GM21515 (cell line): ENCODE measurements around the gene CPLX1.

ENCODE experiments used
- ATAC-seq: cut with Tn5 transposase; IDR thresholded peaks from one replicate; pipeline ENCODE4 v1.9.1; 2021; ENCODE audit not compliant: unreplicated experiment

Gene CPLX1

DNA sequence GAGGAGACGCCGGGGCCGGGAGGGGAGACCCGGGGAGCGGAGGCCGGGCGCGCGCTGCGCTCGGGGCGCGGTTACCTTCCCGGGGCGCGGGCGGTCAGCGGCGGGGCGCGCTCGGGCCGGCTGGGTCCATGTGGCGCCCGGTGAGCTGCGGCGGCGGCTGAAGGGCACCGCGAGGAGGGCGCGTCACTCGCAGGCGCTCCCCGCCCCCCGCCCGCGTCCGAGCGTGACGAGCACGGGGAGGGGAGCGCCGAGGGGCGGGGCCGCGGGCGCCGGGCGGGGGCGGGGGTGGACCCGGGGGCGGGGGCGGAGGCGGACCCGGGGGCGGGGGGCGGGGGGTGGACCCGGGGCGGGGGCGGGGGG lies at the start of gene CPLX1:
Gene CPLX1 (minus strand): TSS at position 159 of the 360 bp plus-strand sequence. CDS start 1,607 bp downstream, outside the sequence.
- no peak for ATAC-seq

DNA sequence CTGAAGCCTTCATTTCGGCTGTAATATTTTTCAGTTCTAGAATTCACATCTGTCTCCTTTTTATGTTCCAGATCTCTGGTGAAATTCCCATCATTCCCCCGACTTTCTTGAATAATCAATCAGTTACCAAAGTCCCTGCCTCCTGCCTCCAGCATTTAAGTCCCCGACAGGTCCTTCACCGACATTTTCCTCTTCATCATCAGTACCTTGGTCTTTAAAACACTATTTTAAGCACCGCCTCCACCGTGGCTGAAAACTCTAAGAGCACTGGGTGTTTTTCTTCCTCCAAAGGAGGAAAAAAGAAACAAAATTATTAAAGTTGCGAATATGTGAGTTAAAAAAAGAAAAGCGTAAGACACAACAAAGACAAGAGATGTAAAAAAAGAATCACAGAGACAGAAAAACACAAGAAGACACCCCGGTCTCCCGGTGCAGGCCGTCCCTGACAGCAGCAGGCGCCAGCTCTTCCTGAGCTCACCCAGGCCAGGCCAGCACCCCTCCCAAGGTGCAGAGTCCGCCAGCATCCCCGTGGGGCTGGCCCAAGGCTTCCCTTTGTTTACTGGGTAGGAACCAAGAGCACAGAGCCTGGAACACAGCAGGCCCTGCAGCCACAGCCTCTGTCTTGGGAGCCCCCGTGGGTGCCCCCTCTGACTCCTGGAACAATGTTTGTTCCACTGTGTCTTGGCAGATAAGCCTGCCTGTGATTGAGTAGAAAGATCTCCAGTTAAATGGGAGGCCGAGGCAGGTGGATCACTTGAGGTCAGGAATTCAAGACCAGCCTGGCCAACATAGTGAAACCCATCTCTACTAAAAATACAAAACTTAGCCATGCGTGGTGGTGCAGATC lies 49.3 kb upstream of the CPLX1 start:
- ATAC-seq = no peak

DNA sequence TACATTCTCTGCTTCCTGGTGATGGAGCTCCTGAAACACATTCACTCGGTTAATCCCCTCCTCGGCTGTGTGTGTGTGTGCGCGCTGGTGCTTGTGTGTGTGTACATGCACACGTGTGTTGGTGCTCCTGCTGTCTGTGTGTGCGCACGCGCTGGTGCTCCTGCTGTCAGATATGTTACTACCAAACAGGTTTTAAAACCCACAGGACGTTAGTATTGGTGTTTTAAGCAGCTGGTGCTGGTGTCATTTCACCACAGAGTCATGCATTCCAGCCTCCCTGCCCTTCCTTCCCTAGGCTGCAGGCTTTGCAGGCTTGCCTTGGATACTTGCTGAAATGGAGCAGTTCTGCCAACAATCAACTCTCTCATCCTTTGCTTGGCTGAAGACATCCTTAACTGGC lies 48.1 kb upstream of the CPLX1 start:
- ATAC-seq = no peak

DNA sequence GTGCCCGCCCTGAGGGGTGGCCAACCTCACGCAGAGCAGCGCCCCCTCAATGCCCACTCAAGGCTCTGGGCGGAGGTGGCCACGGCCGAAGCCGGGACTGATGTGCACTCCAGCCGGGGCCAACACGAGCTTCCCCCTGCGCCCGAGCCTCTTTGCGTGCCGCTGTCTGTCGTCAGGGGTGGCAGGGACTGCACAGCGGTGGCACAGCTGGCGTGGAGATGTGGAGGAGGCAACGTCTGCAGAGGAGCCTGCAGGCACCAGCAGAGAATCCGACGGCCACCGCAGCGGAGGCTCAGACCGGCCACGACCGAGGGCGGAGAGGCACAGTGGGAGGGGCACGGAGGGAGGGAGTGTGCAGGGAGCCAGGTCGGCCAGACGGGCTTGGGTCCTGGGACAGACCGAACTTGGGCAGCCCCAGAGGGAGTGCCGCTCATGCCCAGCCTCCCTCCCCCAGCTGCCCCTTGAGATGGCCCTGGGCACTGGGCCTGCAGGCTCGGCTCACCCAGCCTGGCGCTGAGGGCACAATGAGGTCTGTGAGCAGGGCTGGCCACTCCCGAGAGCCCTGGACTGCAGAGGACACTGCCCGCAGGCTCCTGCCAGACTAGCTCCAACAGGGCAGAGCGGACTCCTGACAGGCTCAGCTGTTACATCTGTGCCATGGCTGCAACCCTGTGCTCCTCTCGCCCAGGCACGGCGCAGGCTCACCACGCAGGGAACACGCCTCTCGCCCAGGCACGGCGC lies 46.5 kb upstream of the CPLX1 start:
- no peak for ATAC-seq

DNA sequence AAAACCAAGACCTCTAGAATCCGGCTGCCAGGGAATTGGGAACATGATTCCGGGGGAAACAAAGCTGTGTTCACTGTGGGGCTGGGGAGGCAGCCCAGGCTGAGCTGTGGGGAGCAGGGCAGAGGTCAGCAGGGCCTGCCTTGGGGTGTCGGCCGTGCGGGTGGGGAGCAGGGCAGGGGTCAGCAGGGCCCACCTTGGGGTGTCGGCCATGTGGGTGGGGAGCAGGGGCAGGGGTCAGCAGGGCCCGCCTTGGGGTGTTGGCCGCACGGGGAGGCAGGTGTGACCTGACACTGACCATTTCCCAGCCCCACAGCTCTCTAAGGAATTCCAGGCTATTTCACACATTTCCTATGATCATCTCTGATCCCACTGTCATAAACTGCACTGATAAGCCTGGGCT lies 45.6 kb upstream of the CPLX1 start:
- no peak for ATAC-seq

DNA sequence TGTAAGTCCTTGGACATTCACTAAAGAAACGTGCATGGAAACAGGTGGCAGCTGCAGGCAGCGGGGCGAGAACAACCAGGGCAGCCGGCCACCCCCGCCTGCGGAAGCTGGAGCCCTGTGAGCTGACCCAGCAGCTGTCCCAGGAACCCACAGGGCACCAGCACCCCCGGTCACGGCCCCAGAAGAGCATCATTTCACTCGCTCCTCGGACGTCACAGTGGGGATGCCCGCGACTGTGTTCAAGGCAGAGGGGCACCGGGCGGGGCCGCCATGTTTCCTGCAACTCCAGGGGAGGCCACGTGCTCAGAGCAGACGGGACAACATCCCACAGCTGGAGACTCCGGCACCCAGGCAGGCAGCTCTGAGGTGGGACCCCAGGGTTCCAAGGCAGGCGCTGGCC lies 45.0 kb upstream of the CPLX1 start:
- no peak for ATAC-seq

DNA sequence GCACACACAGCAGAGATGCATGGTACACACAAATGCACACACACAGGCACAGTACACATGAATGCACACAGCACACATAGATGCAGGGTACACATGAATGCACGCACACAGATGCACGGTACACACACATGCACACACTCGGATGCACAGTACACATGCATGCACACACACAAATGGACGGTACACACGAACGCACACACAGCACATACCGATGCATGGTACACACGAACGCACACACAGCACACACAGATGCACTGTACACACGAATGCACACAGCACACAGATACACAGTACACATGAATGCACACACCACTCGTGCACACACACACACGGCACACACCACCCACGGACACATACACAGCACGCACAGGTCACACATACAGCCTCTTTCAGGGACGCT lies 43.8 kb upstream of the CPLX1 start:
- ATAC-seq = no peak

DNA sequence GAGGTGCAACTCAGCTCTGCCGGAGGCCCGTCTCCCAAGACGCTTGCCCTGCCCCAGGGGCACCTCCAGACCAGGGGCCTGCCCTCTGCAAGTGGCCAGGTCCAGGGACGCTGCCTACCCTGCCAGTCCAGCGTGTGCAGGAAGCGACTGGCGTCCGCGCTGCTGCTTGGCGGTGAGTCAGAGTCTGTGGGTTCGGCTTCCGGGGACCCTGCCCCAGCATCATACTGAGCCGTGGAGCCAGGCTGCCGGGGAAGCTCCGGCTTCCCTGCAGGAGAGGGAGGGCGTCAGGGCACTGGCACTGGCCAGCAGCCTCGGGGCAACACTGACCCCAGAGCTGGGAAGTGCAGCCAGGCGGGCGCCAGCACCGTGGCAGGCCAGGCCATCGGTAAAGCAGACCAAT lies 42.5 kb upstream of the CPLX1 start:
- ATAC-seq = no peak

DNA sequence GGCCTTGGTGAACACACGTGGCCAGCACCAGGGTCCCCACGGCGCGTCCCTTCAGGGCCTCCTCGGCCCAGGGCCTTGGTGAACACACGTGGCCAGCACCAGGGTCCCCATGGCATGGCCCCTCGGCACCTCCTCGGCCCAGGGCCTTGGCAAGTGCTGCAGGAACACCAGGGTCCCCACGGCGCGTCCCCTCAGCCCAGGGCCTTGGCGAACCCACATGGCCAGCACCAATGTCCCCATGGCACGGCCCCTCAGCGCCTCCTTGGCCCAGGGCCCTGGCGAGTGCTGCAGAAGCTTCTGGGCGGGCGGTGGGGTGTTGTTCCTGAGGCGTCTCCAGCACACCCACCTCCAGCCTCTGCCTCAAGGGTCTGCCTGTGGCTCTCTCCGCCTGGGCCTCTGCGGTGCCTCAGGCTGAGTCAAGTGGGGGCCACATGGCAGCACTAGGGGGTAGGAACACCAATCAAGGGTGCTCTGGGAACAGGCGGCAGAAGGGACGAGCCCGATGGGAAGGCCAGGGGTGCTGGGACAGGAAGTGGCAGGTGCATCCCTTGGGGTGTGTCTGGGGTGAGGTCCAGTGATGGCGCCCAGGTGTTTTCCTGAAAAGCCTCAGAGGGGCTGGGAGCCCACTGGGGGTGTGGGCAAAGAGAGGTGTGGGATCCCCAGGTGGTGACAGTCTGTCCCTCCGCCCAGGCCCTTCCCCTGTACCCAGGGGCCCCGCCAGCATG lies 41.8 kb upstream of the CPLX1 start:
- no peak for ATAC-seq

DNA sequence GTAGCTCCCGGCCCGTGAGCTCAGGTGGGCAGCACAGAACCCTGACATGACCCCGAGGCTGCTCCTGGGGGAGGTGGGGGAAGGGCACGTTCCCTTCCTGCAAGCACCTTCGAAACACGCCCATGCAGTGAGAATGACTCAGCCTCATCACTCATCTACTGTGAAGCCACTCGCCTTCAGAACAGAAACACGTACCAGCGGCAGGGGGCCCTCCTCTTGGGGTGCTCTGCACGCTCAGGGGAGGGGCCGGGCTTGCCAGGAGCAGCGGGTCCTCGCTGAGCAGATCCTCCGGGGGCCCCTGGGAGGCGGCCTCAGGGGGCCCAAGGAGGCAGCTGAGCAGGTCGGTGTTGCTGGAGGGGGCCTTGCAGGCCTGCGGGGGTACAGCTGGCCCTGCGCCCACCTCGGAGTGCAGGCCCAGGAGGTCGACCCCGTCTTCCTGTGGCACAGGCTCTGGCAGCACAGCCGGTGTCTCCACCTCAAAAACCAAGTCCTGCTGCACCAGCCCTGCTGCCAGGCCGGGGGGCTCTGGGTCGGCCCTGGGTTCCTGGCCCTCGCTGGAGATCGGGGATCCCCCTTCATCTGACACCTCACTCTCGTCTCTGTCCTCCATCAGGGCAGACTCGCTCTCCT lies 40.9 kb upstream of the CPLX1 start:
- ATAC-seq = no peak

DNA sequence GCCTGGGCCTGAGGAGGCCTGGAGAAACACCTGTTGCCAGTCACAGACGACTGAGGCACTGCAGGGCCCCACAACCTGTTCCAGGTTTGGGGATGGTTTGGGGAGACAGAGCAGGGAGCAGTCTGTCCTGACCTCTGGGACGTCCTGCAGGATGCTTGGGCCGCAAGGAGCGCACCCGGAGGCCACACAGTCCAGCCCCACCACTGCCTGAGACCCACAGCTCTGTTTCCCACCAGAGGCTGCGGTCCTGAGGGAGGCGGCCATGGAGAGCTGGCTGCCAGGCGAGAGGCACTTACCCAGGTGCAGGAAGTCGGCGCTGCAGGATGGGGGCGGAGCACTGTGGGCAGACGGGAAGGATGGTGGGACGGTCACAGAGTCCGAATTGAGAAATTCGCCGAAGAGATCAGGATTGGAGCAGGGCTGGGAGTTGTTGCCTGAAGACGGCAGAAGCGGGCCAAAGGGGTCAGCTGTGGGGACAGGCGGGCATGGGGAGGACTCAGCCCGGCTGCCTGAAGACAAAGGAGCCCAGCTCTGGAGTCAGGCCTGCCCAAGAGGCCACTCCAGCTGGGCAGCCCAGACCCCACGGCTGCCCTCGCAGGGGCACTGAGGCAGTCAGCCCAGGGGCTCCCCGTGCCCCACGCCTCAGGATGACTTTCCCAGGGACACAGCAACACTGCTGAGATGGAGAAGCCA lies 40.3 kb upstream of the CPLX1 start:
- no peak for ATAC-seq

DNA sequence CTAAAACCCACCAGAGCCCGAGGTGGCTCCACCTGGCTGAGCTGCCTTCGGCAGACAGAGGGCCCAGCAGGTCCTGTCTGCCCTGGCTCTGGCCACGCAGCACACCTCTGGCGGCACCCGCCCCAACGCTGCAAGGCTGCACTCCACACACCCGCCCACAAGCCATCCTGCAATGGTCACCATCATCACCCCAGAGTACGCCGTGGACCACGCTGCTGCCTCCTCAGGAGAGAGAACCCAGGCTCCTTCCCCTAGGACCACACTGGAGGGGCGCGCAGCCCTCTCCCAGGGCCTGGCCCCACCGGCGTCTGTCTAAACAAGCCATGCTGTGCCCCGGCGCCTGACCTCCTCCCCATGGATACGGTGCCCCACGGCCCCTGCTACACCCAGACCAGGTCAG lies 39.6 kb upstream of the CPLX1 start:
- no peak for ATAC-seq

DNA sequence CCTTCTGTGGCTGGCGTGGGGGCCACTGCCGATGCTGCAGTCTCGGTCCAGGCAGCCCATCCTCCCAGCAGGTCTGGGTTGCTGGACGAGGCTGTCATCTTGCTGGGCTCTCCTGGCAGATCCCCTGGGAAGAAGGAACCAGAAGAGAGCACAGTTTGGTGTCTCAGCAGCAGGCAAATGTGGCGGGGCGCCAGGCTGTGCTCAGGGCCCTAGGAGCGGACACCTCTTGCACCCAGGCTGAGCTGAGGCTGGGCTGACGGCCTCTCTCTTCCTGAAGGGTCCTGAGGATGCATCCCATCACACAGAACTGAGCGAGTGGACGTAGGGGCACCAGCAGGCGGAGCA lies 39.2 kb upstream of the CPLX1 start:
- ATAC-seq = no peak

DNA sequence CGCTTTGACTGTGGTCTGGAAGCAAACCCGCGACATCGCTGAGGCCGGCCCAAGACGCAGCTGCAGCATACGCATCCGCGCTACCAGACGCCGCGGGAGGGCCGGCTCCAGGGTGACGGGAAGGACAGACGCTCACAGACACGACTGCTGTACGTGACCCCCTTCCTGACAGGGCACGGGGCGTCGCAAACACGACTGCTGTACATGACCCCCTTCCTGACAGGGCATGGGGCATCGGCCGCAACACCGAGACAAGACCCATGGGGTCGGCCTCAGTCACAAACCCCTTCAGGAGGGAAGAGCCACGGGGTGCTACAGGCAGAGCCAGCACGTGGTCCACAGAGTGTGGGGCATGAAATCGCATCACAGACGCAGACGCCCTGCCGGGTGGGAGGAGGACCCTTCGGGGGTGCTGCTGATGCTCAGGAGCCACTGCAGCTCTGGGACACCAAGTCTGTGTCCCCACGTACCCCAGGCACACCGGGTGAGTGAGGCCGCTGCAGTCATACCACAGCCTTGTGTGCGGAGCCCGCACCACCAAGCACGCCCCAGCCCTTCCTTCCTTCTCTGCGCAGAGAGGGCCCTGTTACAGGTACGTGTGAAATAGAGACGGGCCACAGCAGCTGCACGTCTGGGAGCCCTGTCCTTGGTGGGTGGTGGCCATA lies 38.7 kb upstream of the CPLX1 start:
- no peak for ATAC-seq

DNA sequence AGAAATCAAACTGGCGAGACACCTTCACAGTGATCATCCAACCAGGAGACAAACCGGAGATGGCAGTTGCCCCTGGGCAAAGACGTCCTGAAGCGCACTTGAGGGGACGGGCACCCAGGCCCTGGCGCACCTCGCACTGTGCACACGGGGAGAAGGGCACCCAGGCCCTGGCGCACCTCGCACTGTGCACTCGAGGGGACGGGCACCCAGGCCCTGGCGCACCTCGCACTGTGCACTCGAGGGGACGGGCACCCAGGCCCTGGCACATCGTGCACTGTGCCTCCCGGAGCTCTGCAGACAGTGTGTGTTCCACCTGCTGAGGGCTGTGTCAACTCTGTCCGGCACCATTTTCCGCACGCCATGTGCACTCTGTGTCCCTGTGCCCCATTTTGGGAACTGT lies 34.6 kb upstream of the CPLX1 start:
- ATAC-seq = no peak

DNA sequence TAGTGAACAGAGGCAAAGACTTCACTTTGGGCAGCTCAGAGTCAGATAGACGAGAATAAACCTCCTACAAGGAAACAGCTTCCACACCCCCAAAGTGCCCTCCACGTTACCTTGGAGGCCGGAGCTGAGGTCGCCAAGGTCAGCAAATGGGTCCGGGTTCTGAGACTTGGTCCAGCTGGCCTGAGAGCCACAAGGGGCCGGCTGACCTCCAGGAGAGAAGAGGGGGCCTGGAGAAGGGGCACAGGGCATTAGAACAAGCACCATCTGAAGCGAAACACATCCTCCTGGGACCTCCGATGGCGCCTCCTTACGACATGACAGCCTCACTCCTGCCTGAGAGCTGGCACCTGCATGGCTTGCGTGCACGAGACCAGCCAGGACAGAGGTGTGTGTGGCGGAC lies 33.6 kb upstream of the CPLX1 start:
- no peak for ATAC-seq

DNA sequence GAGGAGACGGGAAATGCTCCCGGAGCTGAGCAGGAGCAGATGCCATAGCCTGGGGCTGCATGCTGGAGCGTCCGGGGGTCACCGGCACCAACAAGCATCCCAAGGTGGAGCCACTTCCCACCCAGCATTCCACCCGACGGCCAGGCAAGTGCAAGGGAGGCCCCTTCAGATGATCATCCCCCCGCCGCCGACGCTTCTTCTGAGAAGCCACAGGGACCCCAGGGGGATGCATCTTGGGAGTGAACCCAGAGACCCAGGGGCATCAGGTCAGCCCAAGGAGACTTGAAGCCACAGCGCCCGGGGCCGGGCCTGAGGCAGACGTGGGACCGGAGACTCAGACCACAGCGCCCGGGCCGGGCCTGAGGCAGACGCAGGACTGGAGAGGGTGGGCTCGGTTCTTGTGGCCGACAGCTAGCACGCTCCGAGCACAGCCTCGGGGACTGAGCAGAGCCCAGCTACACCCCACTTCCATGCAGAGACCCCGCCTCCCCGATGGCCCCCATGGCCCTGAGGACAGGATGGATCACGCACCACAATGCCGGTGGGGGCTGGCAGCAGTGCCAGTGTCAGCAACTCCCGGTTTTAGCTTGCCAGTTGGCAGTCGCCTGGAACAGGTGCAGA lies 33.0 kb upstream of the CPLX1 start:
- no peak for ATAC-seq

DNA sequence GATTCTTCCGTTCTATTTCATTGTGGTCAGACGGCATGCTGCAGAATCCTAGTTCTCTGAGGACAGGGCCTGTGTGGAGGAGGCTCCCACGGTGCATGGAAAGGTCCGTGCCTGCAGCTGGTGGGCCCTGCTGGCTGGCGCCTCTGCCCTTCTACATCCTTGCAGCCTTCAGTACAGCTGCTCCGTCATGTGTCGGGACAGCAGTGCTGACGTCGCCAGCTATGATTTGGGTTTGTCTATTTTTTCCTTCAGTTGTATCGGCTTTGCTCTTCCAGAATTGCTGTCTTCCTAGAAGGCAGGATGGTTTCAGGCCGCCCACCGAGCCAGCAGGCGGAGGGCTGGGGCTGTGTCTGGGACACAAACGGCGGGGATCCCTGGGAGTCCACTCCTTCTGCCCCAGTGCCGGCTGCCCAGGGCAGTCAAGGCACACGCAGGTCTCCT lies 32.1 kb upstream of the CPLX1 start:
- no peak for ATAC-seq

DNA sequence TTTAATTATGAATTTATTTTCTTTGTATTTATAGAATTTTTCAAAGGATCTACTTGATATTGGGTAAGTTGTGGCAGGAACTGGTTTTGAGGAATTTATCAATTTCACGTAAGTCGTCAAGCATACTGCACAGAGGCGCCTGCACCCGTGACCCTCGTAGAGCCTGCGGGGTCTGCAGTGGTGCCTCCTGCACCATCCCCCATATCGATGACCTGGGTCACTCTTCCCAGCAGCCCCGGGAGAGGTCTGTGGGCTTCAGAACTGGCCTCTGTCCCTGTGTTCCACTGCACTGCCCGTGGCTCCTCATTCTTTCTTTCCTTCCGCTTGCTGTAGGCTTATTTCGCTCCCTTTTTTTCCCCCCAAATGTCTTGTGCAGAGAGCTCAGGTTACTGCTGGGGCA lies 31.5 kb upstream of the CPLX1 start:
- no peak for ATAC-seq
